IMR-90 (cell line): ENCODE data around the gene OR6J1. TPM values are rescaled to one million over a fixed set of nuclear protein-coding genes. Genes with fewer than 3 reads are reported as not detected.

Experiments
- ATAC-seq: fragments of 200-7000 bp; cut with Tn5 transposase; 2 replicates; pipeline ENCODE4 v1.9.1; 2020; ENCODE audit warnings: low read depth, mild to moderate bottlenecking, moderate library complexity
- BruUV-seq: library from RNA; stranded (reverse); fragments of 400-500 nt; replicated peaks from 2 replicates; lab custom pipeline; 2021; lab: Mats Ljungman, UMichigan
- CTCF ChIA-PET: fragments of 300-600 bp; formaldehyde crosslinking; extraction: SDS; loops from one replicate; lab custom pipeline; 2021; ENCODE audit warnings: antibody characterized with exemption; lab: Yijun Ruan, JAX
- POLR2A ChIA-PET: fragments of 300-600 bp; sonication (Branson Sonifier 250); formaldehyde crosslinking; loops from one replicate; lab custom pipeline; 2022; ENCODE audit warnings: antibody characterized with exemption; ENCODE audit not compliant: unreplicated experiment; lab: Charles Lee
- DNase-seq: peaks from one replicate; pipeline ENCODE4 v3.0.0; 2013
- H2AFZ ChIP-seq: replicated peaks from 2 replicates; pipeline ENCODE3; 2013; ENCODE audit warnings: low read length, mild to moderate bottlenecking; ENCODE audit not compliant: poor library complexity
- H2AK5ac ChIP-seq: 2 replicates; pipeline ENCODE4 v1.6.1; 2013; ENCODE audit warnings: low read depth, low read length, inconsistent platforms
- H2AK9ac ChIP-seq: replicated peaks from 2 replicates; pipeline ENCODE3; 2013; ENCODE audit warnings: mild to moderate bottlenecking, low read depth, low read length, moderate library complexity; ENCODE audit not compliant: poor library complexity
- H2BK120ac ChIP-seq: 2 replicates; pipeline ENCODE4 v1.6.1; 2013; ENCODE audit warnings: low read depth, low read length, inconsistent platforms
- H2BK15ac ChIP-seq: 3 replicates; pipeline ENCODE4 v1.6.1; 2013; ENCODE audit warnings: low read depth, low read length, inconsistent platforms
- H2BK20ac ChIP-seq: 2 replicates; pipeline ENCODE4 v1.6.1; 2013; ENCODE audit warnings: low read depth, mild to moderate bottlenecking, inconsistent platforms, low read length, moderate library complexity
- H2BK5ac ChIP-seq: 2 replicates; pipeline ENCODE4 v1.6.1; 2013; ENCODE audit warnings: mild to moderate bottlenecking, low read depth, low read length, inconsistent platforms; ENCODE audit not compliant: poor library complexity, severe bottlenecking
- H3K14ac ChIP-seq: replicated peaks from 2 replicates; pipeline ENCODE4 v1.6.1; 2013; ENCODE audit warnings: low read depth, low read length, inconsistent platforms
- H3K18ac ChIP-seq: 2 replicates; pipeline ENCODE4 v1.6.1; 2013; ENCODE audit warnings: low read depth, low read length, control low read depth
- H3K23ac ChIP-seq: 2 replicates; pipeline ENCODE4 v1.6.1; 2013; ENCODE audit warnings: low read depth, low read length, inconsistent platforms
- H3K27ac ChIP-seq: 2 replicates; pipeline ENCODE4 v1.5.1; 2013; ENCODE audit warnings: mild to moderate bottlenecking, control low read depth, low read length; ENCODE audit not compliant: insufficient read depth
- H3K27me3 ChIP-seq: 2 replicates; pipeline ENCODE4 v1.6.1; 2013; ENCODE audit warnings: low read length; ENCODE audit not compliant: control insufficient read depth, insufficient read depth
- H3K36me3 ChIP-seq: 2 replicates; pipeline ENCODE4 v1.6.1; 2013; ENCODE audit warnings: low read length, mixed read lengths; ENCODE audit not compliant: control insufficient read depth, insufficient read depth
- H3K4ac ChIP-seq: 2 replicates; pipeline ENCODE4 v1.6.1; 2013; ENCODE audit warnings: low read depth, low read length, inconsistent platforms
- H3K4me1 ChIP-seq: 2 replicates; pipeline ENCODE4 v1.6.1; 2013; ENCODE audit warnings: low read length, mixed read lengths; ENCODE audit not compliant: control insufficient read depth, insufficient read depth
- H3K4me2 ChIP-seq: 2 replicates; pipeline ENCODE4 v1.6.1; 2013; ENCODE audit warnings: low read depth, mild to moderate bottlenecking, control low read depth, low read length, moderate library complexity
- H3K4me3 ChIP-seq: 2 replicates; pipeline ENCODE4 v1.5.1; 2013; ENCODE audit warnings: low read depth, mild to moderate bottlenecking, control low read depth, low read length, moderate library complexity; ENCODE audit not compliant: insufficient read depth
- H3K56ac ChIP-seq: 2 replicates; pipeline ENCODE4 v1.6.1; 2013; ENCODE audit warnings: low read length, inconsistent platforms; ENCODE audit not compliant: insufficient read depth; ENCODE audit errors: extremely low read depth
- H3K79me1 ChIP-seq, 2 experiments: 2 replicates each; pipeline ENCODE4 v1.6.1; 2013; ENCODE audit warnings: low read length in 2 of 2, inconsistent platforms in 1 of 2, low read depth in 1 of 2
- H3K9ac ChIP-seq: 2 replicates; pipeline ENCODE4 v1.6.1; 2013; ENCODE audit warnings: low read depth, low read length, control low read depth
- H3K9me1 ChIP-seq: 2 replicates; pipeline ENCODE4 v1.6.1; 2013; ENCODE audit warnings: low read length, inconsistent platforms; ENCODE audit not compliant: insufficient read depth
- H3K9me3 ChIP-seq: 2 replicates; pipeline ENCODE4 v1.6.1; 2013; ENCODE audit warnings: low read length; ENCODE audit not compliant: control insufficient read depth, insufficient read depth
- H4K20me1 ChIP-seq: 2 replicates; pipeline ENCODE4 v1.6.1; 2013; ENCODE audit warnings: low read length, inconsistent platforms; ENCODE audit not compliant: insufficient read depth
- H4K5ac ChIP-seq: 2 replicates; pipeline ENCODE4 v1.6.1; 2013; ENCODE audit warnings: mild to moderate bottlenecking, low read depth, low read length, control low read depth
- H4K8ac ChIP-seq, 2 experiments: 2 replicates each; pipeline ENCODE4 v1.6.1; 2013; ENCODE audit warnings: low read depth in 2 of 2, low read length in 2 of 2, control low read depth in 1 of 2, inconsistent platforms in 1 of 2
- H4K91ac ChIP-seq: 2 replicates; pipeline ENCODE4 v1.6.1; 2013; ENCODE audit warnings: low read depth, low read length, inconsistent platforms; ENCODE audit not compliant: insufficient read depth
- BHLHE40 ChIP-seq: fragments of 150-350 bp; IDR thresholded peaks from 2 replicates; pipeline ENCODE4 v1.6.1; 2016; ENCODE audit warnings: mild to moderate bottlenecking, low read depth, low read length
- CEBPB ChIP-seq: IDR thresholded peaks from 2 replicates; pipeline ENCODE4 v1.6.1; 2012; ENCODE audit warnings: low read depth, low read length, improper control_type of control experiment
- CHD1 ChIP-seq: IDR thresholded peaks from 2 replicates; pipeline ENCODE4 v1.6.1; 2012; ENCODE audit warnings: low read depth, low read length, improper control_type of control experiment
- FOS ChIP-seq: fragments of 150-350 bp; IDR thresholded peaks from 2 replicates; pipeline ENCODE4 v1.6.1; 2016; ENCODE audit warnings: low read depth, low read length
- MAFK ChIP-seq: IDR thresholded peaks from 2 replicates; pipeline ENCODE4 v1.6.1; 2012; ENCODE audit warnings: low read depth, low read length, improper control_type of control experiment
- MAZ ChIP-seq: IDR thresholded peaks from 2 replicates; pipeline ENCODE4 v1.6.1; 2012; ENCODE audit warnings: low read depth, mild to moderate bottlenecking, low read length, improper control_type of control experiment, moderate library complexity, borderline replicate concordance
- MXI1 ChIP-seq: IDR thresholded peaks from 2 replicates; pipeline ENCODE4 v1.6.1; 2012; ENCODE audit warnings: low read depth, mild to moderate bottlenecking, low read length, moderate library complexity, borderline replicate concordance
- NFE2L2 ChIP-seq: fragments of 150-350 bp; IDR thresholded peaks from 2 replicates; pipeline ENCODE4 v1.6.1; 2016; ENCODE audit warnings: low read depth, mild to moderate bottlenecking, low read length
- POLR2A ChIP-seq: IDR thresholded peaks from 2 replicates; pipeline ENCODE4 v1.6.1; 2012; ENCODE audit warnings: mild to moderate bottlenecking, low read depth, low read length
- RAD21 ChIP-seq: IDR thresholded peaks from 2 replicates; pipeline ENCODE4 v1.6.1; 2012; ENCODE audit warnings: low read length, improper control_type of control experiment
- RCOR1 ChIP-seq: IDR thresholded peaks from 2 replicates; pipeline ENCODE4 v1.6.1; 2012; ENCODE audit warnings: mild to moderate bottlenecking, low read length, improper control_type of control experiment; ENCODE audit not compliant: insufficient replicate concordance
- RFX5 ChIP-seq: IDR thresholded peaks from 2 replicates; pipeline ENCODE4 v1.8.0; 2012; ENCODE audit warnings: low read depth, mild to moderate bottlenecking, low read length, moderate library complexity
- WGBS, 2 experiments: methylation state at CpG; one replicate each; pipeline versions ENCODE4 v1.1.5 to v1.1.7; 2013; ENCODE audit warnings: missing lambda C conversion rate in 2 of 2; ENCODE audit not compliant: insufficient read length in 1 of 2; ENCODE audit errors: extremely low coverage in 2 of 2; 5-methylcytosine and 5-hydroxymethylcytosine counted together
- dilution Hi-C: fragments of 300-500 bp; cut with HindIII; formaldehyde crosslinking; loops from one replicate; pipeline ENCODE4 v1.14.3; 2018; ENCODE audit warnings: low sequenced_read_pairs; ENCODE audit not compliant: unreplicated experiment
- in situ Hi-C: fragments of 300-500 bp; cut with MboI; formaldehyde crosslinking; loops from 3 replicates; pipeline ENCODE4 v1.14.3; 2019; ENCODE audit warnings: low sequenced_read_pairs, inconsistent platforms, mixed read lengths
- intact Hi-C: fragments of 100-400 bp; cut with micrococcal nuclease; formaldehyde crosslinking; loops from 2 replicates; pipeline ENCODE4 v1.10.0; 2022
- polyA plus RNA-seq, 3 experiments: library from polyadenylated mRNA; depleted of rRNA; stranded (reverse); fragments of >200 nt; gene quantifications; 2 replicates each; pipeline ENCODE4 v1.2.3, GENCODE V29; 2012; ENCODE audit warnings: low replicate concordance in 1 of 3
- total RNA-seq: library from RNA; depleted of rRNA; stranded (reverse); fragments of >200 nt; gene quantifications from 2 replicates; pipeline ENCODE4 v1.2.3, GENCODE V29; 2012
- TF ChIP-seq, protein P1 (sequence below): fragments of 150-350 bp; IDR thresholded peaks from 2 replicates; pipeline ENCODE4 v1.6.1; 2017; ENCODE audit warnings: mild to moderate bottlenecking, antibody characterized with exemption, low read length, low read depth
- TF ChIP-seq, protein P2 (sequence below): fragments of 150-350 bp; IDR thresholded peaks from 2 replicates; pipeline ENCODE4 v1.6.1; 2016; ENCODE audit warnings: low read depth, mild to moderate bottlenecking, low read length, moderate library complexity, borderline replicate concordance
- TF ChIP-seq, protein P3 (sequence below): conservative IDR thresholded peaks from 2 replicates; pipeline ENCODE4 v1.5.1; 2012; ENCODE audit warnings: mild to moderate bottlenecking, low read depth, low read length, improper control_type of control experiment

OR6J1 gene
- total and polyA plus RNA-seq, 2 of the 4 experiments (the other 2 are of a cell fraction): not detected

DNA sequence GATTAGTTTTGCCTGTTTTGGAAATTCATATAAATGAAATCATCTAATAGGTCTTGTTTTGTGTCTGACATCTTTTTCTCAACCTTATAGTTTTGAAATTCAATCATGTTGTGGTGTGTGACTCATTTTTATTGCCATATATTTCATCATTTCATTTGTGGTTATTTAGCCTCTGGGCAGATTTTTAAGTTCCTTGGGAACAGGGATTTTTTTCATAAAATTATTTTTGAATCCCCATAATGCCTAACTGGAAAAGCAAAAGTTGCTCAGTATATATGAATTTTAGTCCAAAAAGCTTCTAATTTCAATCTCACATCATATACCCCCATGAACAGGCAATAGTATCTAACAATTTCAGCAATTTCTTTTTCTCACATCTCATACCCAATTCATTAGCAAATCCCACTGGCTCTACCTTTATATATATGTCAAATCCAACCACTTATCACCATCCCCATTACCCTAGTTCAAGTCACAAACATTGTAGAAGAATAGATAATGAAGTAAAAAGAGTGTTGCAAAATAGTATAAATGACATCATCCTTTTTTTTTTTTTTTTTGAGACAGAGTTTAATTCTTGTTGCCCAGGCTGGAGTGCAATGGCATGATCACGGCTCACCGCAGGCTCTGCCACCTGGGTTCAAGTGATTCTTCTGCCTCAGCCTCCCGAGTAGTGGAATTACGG is 2.6 kb upstream of the OR6J1 start:
- Histone ChIP-seq H4K5ac (no peak overlapping the region), H3K14ac (no peak overlapping the region), H3K9ac (no peak overlapping the region), H4K91ac (no peak overlapping the region; the same call in 1 of the 2 replicates), H3K79me1 (no peaks in the 10 kb centered on the region), H3K18ac (peak overlapping the region; percentile 27; the same call in 1 of the 2 replicates), H2AFZ (no peak overlapping the region), H2BK120ac (no peak overlapping the region), H3K56ac (no peak overlapping the region), H2BK20ac (peak overlapping the region; percentile 57; the same call in 1 of the 2 replicates), H3K23ac (no peak overlapping the region), H3K4me1 (peaks cover 2% of the 10 kb centered on the region; the same call in 1 of the 2 replicates), H3K4me2 (no peak overlapping the region), H2AK5ac (no peak overlapping the region), H2BK5ac (no peak overlapping the region), H2BK15ac (no peak overlapping the region), H4K8ac (peak overlapping the region in 1 of 2 experiments; percentile 50; a peak in 1 of 4 replicates), H3K4ac (no peak overlapping the region), H3K27ac (no peak overlapping the region), H3K9me1 (no peaks in the 10 kb centered on the region), H3K27me3 (peaks cover 6% of the 10 kb centered on the region; the same call in 1 of the 2 replicates), H2AK9ac (no peak overlapping the region), H4K20me1 (no peaks in the 10 kb centered on the region), H3K4me3 (no peak overlapping the region), H3K9me3 (no peaks in the 10 kb centered on the region), H3K36me3 (no peaks in the 10 kb centered on the region)
- dilution Hi-C loops: no loop called here
- no CpG with 5 or more reads among the region's 4 CpGs for WGBS, 2 experiments
- CTCF ChIA-PET: interaction anchor here (1.2 kb wide), 1 partner anchor 90 kb away, joined by 3 read pairs; no protein-coding TSS in a partner anchor
- no TSS peak for BruUV-seq
- POLR2A ChIA-PET: no interaction called here
- DNase-seq (peak; percentile 79), ATAC-seq (peak; percentile 40)
- in situ Hi-C loops: no loop called here
- intact Hi-C loops: no loop called here
- TF ChIP-seq NFE2L2 (no peak), MAZ (no peak), RAD21 (no peak), CHD1 (no peak), RCOR1 (no peak), MAFK (no peak), RFX5 (no peak), BHLHE40 (no peak), CEBPB (peak; percentile 91), MXI1 (no peak), POLR2A (no peak), FOS (peak; percentile 64; the same call in 1 of the 2 replicates)
- TF ChIP-seq, protein P1, sequence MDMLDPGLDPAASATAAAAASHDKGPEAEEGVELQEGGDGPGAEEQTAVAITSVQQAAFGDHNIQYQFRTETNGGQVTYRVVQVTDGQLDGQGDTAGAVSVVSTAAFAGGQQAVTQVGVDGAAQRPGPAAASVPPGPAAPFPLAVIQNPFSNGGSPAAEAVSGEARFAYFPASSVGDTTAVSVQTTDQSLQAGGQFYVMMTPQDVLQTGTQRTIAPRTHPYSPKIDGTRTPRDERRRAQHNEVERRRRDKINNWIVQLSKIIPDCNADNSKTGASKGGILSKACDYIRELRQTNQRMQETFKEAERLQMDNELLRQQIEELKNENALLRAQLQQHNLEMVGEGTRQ: no peak
- TF ChIP-seq, protein P2, sequence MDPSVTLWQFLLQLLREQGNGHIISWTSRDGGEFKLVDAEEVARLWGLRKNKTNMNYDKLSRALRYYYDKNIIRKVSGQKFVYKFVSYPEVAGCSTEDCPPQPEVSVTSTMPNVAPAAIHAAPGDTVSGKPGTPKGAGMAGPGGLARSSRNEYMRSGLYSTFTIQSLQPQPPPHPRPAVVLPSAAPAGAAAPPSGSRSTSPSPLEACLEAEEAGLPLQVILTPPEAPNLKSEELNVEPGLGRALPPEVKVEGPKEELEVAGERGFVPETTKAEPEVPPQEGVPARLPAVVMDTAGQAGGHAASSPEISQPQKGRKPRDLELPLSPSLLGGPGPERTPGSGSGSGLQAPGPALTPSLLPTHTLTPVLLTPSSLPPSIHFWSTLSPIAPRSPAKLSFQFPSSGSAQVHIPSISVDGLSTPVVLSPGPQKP: no peak
- TF ChIP-seq, protein P3, sequence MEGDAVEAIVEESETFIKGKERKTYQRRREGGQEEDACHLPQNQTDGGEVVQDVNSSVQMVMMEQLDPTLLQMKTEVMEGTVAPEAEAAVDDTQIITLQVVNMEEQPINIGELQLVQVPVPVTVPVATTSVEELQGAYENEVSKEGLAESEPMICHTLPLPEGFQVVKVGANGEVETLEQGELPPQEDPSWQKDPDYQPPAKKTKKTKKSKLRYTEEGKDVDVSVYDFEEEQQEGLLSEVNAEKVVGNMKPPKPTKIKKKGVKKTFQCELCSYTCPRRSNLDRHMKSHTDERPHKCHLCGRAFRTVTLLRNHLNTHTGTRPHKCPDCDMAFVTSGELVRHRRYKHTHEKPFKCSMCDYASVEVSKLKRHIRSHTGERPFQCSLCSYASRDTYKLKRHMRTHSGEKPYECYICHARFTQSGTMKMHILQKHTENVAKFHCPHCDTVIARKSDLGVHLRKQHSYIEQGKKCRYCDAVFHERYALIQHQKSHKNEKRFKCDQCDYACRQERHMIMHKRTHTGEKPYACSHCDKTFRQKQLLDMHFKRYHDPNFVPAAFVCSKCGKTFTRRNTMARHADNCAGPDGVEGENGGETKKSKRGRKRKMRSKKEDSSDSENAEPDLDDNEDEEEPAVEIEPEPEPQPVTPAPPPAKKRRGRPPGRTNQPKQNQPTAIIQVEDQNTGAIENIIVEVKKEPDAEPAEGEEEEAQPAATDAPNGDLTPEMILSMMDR: no peak
